NCI-H226 (cell line): Measurements from ENCODE around the gene FAR1.

Source experiments
- DNase-seq: peaks from one replicate; pipeline ENCODE4 v3.0.0-alpha.2; 2015

FAR1 gene

DNA sequence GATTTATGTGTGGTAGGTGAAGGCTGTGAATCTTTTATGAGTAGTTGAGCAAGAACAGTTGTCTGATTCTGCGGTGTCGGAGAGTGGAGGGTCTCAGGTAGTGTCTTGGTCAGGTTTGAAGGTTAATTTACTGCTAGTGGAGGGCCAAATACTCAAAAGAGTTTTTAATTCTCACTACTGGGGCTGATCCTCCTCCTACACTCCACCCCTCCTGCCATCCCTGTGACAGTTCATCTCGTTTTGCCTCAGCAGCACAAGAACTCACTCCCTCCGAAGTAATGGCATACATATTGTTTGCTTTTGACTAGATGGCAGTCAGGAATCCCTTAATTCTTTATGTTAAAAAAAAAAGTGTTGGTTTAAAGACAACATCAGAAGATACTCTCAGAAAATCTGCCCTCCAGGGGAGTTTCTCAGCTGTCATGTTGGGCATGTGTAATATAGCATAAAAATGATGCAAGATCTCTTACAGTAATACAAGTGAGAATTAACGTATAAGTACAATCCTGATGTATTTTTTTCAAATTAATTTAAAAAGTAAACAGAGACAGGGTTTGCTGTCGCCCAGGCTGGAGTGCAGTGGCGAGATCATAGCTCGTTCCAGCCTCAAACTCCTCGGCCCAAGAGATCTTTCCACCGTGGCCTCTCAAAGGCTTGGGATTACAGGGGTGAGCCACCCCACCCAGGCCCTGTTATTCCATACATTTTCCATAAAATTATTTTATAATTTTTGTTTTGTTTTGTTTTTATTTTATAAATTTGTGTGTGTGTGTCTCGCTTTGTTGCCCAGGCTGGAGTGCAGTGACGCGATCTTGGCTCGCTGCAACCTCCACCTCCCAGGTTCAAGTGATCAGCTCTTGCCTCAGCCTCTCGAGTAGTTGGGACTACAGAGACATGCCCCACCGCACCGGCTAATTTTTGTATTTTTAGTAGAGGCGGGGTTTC is 1.3 kb downstream of the FAR1 start:
- DNase-seq: no peak

DNA sequence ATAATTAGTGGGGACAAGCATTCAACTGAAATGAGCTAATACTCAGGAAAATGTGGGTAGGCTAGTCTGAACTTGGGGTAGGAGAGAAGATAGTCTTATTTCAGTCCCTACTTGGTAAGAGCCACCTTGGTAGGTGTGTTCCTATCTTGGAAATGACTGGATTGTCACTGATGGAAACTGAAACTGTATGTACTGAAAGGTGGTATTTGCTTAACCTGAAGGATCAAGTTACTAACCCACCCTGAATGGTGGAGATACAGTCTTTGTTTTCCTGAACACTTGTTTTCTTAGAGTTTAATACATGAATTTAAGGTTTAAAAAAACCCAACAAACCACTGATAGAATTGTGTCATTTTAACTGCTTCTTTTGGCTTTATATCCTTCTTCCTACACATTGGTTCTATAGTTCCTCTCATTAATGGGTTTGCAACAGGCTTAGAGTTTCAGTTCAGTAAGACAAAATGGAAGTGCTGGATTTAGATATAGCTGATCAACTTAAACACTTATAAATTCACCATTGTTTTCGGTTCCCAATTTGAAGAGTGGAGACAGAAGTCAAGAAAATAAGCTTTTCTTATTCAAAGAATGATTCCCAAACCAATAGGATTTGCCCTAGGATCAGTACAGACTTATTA is 4.2 kb downstream of the FAR1 start:
- no peak for DNase-seq

DNA sequence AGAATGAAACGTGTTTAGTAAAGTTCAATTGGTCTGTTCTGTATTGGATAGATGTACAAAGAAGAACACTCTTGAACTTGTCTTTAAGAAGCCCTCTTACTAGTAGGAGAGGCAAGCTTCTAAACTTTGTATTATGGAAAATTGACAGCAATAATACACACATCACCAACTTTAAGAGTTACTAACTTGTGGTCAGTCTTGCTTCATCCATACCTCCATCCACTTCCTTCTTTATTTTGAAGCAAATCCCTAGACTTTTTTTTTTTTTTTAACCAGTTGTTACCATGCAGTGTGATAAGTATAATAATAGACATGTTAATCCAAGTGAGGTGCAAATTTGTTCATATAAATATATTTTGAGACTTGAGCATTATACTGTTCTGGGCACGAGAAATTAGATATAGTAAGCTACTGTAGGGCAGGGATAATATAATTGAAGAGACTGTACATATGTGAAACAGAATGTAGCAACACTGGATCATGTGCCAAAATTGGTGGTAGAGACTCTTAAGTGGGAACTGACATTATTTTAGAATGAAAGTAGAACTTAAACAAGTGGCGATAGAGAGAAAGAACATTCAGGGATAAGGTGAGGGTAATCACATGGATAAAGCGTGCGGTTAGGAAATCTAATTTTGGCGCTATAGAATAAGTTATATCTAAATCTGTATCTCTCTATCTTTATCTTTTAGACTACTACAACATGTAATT is 6.5 kb downstream of the FAR1 start:
- DNase-seq: no peak

DNA sequence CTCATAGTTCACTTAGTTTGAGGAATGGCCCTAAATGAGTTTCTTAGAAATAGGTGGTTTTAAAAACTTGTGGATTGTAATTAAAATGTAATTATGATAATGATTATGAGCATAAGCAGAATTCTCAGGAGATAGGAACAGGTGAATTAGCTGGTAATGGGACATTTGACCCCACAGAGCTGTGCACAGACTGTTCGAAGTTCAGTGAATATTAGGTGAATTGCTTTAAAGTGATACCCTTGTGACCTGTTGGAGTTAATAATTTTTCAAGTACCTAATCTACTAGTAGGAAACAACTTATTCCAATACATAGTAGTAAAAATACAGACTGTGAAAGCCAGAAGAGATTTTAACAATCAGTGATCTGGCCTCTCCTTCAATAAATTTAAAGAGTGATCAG is 8.1 kb downstream of the FAR1 start:
- no peak for DNase-seq

DNA sequence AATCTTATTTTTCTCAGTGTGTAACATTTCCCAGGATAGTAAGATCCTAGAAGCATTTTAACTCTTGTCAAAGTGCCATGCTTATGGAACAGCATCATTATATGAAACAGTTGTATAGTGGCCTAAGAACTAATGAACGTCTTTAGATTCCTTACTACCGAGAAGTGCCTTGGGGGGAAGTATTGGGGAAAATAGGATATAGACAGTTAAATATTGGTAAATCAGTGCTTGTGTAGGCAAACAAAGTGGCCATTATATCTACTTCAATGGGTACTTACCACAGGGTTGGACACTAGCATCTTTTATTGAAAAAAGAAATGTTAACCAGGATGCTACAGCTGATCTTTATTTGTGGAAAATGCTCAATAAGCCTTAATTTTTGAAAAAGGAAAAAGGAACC is 11.3 kb downstream of the FAR1 start:
- no peak for DNase-seq

DNA sequence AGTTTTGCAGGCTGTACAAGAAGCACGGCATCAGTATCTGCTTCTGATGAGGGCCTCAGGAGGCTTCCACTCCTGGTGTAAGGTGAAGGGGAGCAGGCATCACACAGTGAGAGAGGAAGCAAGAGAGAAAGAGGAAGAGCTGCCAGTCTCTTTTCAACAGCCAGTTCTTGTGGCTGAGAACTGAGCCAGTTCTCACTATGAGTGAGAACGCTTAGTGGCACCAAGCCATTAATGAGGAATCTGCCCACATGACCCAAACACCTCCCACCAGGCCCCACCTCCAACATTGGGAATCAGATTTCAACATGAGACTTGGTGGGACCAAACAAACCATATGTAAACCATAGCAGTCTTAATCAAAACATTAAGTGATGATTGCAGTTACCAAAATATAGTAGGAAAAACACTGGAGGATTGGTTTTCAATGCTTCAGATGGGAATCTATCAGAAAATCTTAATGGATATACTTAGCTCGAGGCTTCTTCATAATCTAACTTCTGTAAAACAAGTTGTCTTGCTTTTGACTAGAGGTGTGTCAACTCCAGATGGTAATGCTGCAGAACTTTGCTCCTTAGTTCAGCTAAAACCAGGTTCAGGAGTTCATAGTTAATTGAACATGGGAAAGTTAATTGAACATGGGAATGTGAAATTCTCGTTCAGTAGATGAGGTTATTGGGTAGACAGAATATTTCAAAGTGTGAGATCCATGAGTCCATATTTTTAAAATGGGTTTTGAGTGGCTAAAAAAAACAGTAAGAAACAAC is 12.2 kb downstream of the FAR1 start:
- DNase-seq: no peak

DNA sequence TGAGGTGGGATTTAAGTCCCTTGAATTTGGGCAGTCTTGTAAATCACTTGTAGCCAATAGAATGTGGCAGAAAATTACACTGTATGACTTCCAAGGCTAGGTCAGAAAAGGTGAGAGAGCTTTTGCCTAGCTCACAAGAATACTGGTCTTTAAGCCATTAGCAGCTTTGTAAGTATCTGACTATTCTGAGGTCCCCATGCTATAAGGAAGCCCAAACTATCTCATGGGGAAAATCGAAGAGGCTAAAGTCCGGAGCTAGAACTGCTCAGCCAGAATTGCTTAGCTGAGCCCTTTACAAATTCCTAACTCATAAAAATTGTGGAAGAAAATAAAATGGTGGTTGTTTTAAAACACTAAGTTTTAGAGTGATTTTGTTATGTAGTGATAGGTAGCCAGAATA is 13.0 kb downstream of the FAR1 start:
- no peak for DNase-seq

DNA sequence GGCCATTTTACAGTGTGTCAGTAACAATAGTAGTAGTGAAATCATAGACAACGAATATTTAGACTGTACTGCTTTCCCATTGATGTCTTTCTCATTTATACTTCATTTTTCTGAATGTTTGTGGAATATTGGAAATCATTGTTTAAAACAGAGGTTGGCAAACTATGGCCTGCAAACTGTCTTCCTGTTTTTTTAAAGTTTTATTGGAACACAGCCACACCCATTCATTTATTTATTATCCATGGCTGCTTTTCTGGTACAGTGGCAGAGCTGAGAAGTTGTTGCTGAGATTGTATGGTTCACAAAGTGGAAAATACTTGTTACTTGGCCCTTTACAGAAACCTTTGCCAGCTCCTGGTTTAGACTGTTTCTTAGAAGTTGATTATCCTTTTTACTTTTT is 13.7 kb downstream of the FAR1 start:
- DNase-seq: no peak

DNA sequence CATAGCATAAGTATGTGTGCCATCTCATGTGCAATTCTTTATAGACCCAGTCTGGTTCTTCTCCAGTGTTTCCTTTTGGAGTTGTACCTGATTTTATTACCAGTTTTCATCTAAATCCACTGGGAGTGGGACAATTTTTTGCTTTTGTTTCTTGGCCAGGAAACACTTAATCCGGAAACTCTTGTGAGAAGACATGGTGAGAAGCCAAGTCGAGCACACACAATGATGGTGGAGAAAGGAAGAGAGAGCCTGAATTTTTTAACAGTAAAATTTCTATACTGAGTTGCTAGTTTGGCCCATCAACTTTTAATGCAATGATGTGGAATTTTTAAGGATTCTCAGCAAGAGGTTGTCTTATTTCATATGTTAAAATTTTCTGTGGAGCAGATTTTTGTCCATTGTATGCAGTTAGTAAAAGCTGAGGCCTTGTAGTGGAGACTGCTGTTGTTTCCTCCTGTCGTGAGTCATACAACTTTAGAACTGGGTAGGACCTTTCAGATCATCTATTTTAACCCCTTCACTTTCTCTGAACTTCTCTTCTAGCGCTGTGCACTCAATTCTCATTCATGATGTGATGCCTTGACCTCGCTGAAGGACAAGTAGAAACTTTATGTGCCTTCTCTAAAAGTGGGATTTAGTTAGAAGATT is 17.1 kb downstream of the FAR1 start:
- no peak for DNase-seq

DNA sequence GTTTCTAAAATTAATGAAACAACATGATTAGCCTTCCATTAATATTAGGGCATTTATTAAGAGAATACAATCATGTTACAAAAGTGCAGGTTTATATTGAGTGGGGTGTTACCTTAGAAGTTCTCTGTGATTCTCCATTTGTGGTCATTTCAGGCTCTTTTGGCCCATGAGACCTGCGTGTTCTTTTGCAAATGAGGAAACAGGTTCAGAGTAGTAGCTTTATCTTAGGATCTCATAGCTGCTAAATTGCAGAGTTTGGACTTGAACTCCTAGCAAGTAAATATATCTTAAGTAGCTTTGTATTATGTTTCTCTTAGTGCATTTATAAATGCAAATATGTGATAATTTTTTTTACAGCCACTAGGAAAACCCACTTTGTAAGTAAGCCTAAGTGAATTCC is 18.3 kb downstream of the FAR1 start:
- no peak for DNase-seq

DNA sequence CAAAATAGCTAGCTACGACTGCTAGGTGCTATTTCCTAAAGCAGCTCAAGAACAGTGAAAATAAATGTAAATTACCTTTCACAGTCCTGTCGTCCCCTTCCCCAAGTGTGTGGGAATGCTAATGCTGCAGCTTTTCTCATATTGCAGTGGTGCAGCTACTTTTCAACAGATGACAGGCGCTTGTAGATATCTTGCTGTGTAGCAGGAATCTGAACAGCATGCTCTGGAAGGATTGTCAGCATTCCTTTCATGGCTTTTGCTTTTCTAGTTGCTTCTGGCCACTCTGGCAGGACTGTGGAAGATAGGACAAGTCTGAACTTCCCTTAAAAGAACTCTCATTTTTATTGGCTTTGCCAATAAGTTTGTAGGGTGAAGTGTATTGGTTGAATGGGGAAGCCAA is 18.8 kb downstream of the FAR1 start:
- no peak for DNase-seq

DNA sequence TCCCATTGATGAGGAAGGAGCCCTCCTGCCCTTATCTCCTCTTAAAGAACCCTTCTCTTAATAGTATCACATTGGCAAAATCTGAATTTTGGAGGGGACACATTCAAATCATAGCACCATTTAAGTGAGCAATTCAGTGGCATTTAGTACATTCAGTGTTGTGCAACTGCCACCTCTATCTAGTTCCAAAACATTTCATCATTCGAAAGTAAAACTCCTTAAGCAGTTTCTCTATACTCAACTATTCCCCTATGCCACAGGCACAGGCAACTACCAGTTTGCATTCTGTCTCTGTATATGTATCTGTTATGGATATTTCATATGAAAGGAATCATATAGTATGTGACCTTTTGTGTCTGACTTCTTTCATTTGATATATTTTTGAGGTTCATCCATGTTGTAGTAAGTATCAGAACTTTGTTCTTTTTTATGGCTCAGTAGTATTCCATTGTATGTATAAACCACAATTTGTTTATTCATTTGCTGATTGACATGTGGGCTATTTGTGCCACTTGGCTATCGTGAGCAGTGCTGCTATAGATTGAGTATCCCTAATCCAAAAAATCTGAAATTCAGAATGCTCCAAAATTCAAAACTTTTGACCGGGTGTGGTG is 22.9 kb downstream of the FAR1 start:
- DNase-seq: no peak

DNA sequence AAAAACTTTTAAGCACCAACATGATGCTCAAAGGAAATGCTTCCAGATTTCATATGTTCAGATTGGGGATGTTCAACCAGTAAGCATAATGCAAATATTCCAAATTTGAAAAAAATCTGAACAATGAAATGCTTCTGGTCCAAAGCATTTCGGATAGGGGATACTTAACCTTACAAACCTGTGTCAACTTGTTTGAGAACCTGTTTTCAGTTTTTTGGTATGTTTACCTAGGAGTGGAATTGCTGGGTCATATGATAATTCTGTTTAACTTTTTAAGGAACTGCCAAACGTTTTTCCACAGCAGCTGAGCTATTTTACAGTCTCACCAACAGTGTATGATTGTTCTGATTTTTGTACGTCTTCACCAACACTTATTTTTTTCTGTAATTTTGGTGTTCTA is 23.7 kb downstream of the FAR1 start:
- no peak for DNase-seq

DNA sequence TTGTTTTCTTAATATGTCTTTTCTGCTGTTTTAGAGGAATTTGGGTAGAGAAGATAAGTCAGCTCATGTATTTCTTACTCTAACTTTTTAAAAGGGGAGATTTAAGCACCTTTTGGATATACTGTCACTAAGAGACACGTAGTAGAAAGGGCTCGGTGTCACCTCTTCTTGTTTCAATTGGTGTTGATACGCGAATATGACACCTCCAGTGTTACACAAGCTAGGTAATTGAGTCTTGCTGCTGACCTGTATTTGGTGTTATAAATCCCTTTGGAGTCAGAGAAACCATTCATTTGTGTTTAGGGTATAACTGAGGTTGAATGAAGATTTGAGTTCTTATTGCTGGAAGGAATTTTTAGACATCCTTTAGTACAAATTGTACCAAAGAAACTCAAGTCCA is 25.6 kb downstream of the FAR1 start:
- no peak for DNase-seq

DNA sequence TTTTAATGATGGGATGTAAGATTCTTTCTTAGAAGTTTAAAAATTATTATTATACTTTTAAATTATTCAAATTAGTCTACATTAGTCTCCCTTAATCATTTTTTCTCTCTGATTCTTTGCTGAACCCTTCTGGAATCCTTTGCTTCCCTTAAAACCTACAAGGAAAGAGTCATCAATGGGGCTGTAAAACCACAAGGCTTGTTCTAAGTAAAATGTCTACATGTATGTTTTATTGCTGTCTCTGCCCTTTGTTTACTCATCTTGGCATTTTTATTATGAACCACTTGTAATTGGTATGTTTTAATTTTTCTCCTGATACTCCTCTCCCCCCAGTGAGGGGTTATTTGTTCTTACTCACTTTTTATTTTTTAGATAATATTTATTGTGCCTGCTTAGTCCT is 27.4 kb downstream of the FAR1 start:
- no peak for DNase-seq

DNA sequence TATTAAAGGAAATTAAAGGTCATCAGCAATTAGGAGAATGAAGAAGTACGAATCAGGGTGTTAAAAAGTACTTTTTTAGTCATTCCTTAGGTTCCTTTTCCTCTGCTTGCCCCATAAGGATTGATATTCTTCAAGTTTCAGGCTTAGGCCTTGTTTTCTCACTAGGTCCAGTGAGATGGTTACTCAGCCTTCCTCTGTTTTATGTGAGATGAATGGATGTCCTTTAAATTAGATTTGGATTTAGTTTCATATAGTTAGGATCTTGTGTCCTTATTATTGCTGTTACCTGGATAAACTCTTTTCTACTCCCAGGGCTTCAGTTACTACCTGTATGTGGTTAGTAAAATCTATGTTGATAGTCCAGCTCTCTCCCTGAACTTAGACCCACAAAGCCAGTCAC is 29.2 kb downstream of the FAR1 start:
- no peak for DNase-seq

DNA sequence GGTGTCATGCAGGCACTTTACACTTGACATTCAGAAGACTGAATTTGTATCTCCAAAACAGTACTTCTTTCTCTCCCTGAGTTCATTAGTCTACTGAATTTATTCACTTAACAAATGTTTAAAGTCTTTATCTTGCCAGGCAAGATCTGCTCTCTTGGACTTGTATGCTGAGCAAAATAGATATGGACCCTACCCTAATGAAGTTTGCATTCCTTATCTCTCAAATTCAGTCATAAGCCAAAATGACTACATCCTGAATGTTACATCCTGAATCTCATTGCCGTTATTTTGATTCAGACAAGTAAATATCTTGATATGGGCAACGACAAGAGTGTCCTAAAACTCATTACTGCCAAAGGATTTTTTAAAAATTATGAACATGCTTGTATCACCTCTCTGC is 29.7 kb downstream of the FAR1 start:
- DNase-seq: no peak

DNA sequence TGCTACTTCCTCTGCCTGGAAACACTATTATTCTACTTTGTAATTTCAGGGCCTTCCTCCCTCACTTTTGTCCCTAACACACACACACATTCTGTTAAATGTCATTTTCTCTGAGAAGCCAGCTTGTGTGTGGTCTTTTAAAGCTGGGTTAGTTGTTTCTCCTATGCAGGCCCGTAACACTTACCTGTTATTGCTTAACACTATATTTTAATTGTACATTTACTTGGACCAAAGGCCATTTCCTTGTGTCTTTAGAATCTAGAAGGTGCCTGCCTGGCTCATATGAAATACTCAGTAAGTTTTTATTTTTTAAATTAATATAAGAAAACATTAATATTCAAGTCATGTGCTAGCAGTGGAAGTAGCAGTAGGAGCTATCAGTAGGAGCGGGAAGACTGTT is 30.6 kb downstream of the FAR1 start:
- no peak for DNase-seq

DNA sequence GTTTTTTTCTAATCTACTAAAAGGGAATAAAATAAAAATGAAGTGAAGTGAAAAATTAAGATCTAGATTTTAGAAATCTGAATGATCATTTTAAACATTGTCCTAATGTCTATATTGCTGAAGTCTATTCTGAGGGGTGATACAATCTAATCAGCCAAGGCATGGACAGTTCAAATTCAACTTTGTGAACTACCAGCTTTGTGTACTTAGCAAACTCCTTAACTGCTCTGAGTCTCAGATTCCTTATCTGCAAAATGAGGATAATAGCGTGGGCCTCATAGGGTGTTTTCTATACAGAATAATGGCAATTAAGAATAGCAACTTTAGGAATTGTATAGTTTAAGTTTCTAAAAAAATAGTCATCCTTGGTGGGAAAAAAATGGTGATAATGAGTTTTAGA is 31.4 kb downstream of the FAR1 start:
- DNase-seq: no peak

DNA sequence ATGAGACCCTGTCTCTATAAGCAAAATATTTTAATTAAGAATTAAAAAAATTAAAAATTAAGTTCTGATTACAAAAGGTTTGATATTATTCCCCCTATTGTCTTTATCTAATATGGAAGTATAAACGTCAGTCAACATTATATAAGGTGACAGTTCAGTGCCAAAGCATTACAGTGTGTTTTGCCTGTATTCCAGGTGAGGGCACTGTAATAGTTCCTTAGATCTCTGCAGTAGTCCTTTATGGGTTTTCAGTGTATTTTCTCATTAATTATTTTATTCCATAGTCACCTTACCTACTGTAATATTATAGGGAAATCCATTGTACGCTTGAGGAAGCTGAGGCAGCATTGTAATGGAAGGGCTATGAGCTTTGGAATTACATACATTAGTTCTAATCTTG is 33.0 kb downstream of the FAR1 start:
- no peak for DNase-seq

DNA sequence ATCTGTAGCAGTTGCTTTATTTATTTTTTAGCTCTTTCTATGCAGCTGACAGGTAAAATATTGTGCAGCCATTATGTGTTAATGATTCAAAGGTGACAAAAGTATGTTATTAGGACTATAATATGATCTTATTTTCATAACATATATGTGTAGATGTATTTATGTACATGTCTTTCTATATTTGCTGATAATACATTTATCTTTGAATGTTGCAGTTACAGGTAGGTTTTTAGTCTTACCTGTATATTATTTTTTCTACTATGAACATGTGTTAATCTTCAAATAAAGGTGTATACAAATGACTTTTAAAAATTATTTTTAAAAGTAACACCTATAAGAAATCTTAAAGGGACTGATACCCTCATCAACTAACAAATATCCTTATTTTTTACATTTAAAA is 33.6 kb downstream of the FAR1 start:
- DNase-seq: no peak

DNA sequence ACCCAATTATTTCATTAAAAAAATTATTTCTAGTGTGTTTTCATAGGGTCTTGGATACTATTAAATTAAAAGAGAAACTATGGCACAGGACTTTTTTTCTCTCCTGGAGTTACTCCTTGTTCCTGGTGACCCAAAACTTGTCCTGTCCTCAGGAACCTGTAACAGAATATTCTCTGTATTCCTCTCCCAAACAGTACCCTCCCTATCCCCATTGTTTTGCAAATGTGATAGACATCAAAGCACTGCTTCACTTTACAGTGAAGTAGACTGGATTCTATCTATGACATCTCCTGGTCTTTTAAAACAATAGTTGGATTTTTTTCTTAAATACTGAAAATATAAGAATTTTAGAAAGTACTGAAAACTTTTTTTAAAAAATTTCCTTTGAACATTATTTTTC is 37.2 kb downstream of the FAR1 start:
- no peak for DNase-seq
